ENCODE data around the gene OCIAD2.
"Not testable (repeated sequence)": the region's sequence is repeated elsewhere in the genome, so short reads cannot be mapped to it uniquely, and the experiment has no call there.

OCIAD2 gene

GRCh38 chr4:48854982-48855381, 51.6 kb downstream of the OCIAD2 start:
- no peak for DNase-seq (ENCODE audit: low read depth in 1 of 2, low spot score in 1 of 2)

GRCh38 chr4:48854395-48854683, 52.2 kb downstream of the OCIAD2 start:
- DNase-seq (ENCODE audit: low read depth in 1 of 2, low spot score in 1 of 2), result no peak

DNA sequence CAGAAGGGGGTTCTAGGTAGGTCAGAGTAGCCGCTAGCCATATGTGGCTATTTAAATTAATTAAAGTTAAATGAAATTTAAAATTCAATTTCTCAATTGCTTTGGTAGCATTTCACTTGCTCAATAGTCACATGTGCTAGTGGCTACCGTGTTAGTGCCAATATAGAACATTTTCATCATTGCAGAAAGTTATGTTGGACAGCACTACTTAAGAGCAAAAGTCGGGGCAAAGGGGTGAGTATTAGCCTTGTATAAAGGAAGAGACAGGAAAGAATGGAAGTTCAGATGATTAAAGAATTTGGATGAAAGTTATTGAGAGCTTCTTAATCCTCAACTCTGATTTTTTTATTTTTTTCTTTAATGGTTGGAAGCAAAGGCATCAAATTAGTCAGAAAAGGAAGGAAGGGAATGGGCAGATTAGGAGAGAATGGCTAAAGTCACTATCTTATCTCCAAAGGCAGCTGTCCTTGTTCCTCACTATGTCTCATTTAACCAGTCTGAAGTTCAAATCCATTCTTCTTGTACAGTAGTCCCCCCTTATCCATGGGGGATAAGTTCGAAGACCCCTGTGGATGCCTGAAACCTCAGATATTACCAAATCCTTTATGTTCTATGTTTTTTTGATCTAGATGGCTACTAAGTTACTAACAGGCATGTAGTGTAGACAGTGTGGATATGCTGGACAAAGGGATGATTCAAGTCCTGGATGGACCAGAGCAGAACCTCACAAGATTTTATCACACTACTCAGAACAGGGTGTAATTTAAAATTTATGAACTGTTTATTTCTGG, 52.8 kb downstream of the OCIAD2 start:
- DNase-seq (ENCODE audit: low read depth in 1 of 2, low spot score in 1 of 2), result no peak

DNA sequence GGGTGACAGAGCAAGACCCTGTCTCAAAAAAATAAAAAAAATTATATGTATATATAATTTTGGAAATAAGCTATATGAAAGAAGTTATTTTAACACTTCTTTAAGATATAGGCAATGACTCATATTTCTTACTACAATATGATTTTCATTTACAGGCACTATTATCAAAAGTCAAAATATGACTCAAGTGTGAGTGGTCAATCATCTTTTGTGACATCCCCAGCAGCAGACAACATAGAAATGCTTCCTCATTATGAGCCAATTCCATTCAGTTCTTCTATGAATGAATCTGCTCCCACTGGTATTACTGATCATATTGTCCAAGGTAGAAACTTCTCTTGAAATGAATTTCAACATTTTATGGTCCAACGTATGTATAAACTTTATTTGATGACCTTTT, 54.9 kb downstream of the OCIAD2 start:
- DNase-seq (ENCODE audit: low read depth in 1 of 2, low spot score in 1 of 2), result no peak

DNA sequence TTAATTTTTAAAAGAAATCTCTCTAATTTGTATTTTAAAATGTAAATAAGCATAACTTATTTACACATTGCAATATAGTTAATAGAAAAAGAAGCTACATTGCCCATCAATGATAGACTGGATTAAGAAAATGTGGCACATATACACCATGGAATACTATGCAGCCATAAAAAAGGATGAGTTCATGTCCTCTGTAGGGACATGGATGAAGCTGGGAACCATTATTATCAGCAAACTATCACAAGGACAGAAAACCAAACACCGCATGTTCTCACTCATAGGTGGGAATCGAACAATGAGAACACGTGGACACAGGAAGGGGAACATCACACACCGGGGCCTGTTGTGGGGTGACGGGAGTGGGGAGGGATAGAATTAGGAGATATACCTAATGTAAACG, 57.8 kb downstream of the OCIAD2 start:
- DNase-seq (ENCODE audit: low read depth in 1 of 2, low spot score in 1 of 2), result not testable (repeated sequence)

GRCh38 chr4:48844843-48845242, 61.7 kb downstream of the OCIAD2 start:
- no peak for DNase-seq (ENCODE audit: low read depth in 1 of 2, low spot score in 1 of 2)

DNA sequence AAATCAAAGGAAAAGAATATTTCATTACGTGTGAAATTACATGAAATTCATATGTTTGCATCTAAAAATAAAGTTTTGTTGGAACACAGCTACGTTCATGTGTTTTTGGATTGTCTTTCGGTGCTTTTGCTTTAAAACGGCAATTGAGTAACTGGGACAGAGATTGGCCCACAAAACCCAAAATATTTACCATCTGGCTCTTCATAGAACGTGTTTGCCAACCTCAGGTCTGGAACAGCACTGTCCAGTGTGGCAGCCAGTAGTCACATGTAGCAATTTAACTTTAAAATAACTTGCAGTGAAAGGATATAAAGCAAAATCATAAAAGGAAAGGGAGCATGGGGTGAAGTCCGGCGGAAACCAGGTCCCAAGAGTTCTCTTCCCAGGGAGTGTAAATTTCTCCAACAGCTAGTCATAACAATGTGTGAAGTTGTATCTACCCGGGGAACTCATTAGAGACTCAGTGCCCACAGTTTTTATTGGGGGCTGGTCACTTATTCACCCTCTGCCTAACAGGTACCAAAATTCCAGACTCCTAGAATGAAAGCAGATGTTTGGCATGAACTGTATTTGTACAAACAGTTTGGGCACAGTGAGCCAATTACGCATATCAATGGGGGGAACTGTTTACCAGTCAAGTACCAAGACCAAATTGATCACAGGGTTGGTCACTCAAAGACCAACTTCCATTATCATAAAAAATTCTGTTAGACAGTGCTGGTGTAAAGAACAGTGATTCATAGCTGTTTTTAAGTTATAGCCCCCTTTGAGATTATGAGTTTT, 65.3 kb downstream of the OCIAD2 start:
- no peak for DNase-seq (ENCODE audit: low read depth in 1 of 2, low spot score in 1 of 2)

GRCh38 chr4:48836658-48837057, 69.9 kb downstream of the OCIAD2 start:
- DNase-seq (ENCODE audit: low read depth in 1 of 2, low spot score in 1 of 2), result no peak
